Femur (tissue), 1 donor: ENCODE data around the gene CLIP2.
"Not testable (repeated sequence)": the region's sequence is repeated elsewhere in the genome, so short reads cannot be mapped to it uniquely, and the experiment has no call there.

ENCODE experiments used
- DNase-seq: peaks from one replicate; pipeline ENCODE4 v3.0.0-alpha.2; 2017

The CLIP2 gene

GRCh38 chr7:74300926-74301325 is 11.7 kb downstream of the CLIP2 start:
- DNase-seq = no peak

DNA sequence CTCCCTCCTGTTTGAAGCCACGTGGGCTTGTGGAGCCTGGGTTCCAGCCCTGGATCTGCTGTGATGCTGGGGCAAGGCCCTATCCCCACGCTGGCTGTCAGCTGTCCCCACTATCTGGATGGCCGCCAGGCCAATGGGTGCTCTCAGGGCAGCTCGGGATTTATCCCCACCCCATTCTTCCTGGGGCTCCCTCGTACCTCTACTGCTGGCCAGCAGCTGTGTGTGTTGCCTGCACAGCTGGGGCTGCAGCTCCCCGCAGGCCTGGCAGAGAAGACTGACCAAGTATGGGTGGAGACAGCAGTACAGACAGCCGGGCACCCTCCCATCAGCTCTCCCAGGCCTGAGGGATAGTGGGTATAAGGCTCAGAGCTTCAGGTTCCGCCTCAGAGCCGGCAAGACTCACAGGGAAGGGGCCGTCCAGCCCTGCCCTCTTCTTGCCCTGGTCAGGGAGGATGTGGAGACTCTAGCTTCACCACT is 13.6 kb downstream of the CLIP2 start:
- DNase-seq = peak; percentile 56

DNA sequence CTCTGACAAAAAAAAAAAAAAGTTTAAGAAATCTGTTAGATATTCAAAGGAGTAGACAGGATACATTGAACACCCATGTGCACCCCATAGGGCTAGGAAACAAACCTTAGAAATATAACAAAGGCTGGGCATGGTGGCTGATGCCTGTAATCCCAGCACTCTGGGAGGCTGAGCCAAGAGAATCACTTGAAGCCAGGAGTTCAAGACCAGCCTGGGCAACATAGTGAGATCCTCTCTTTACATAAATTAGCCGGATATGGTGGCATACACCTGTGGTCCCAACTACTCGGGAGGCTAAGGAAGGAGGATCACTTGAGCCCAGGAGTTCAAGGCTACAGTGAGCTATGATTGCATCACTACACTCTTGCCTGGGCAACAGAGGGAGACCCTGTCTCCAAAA is 15.3 kb downstream of the CLIP2 start:
- DNase-seq = no peak

GRCh38 chr7:74306004-74306729 is 17.0 kb downstream of the CLIP2 start:
- DNase-seq = peak; percentile 67

GRCh38 chr7:74306730-74307469 is 17.7 kb downstream of the CLIP2 start:
- peak; percentile 83 for DNase-seq

GRCh38 chr7:74307738-74308505 is 18.7 kb downstream of the CLIP2 start:
- no peak for DNase-seq

DNA sequence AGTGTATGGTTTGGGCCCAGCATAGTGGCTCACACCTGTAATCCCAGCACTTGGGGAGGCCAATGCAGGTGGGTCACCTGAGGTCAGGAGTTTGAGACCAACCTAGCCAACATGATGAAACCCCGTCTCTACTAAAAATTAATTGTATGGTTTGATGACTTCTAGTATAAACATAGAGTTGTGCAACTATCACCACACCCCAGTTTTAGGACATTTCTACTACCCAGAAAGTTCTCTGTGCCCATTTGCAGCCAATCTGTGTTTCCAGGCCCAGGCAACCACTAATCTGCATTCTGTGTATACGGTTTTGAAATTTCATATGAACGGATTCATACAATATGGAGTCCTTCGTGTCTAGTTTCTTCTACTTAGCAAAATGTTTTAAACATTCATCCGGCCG is 20.0 kb downstream of the CLIP2 start:
- no peak for DNase-seq

- DNase-seq = no peak
These were observed 22.1 kb downstream of the CLIP2 start for GRCh38 chr7:74311305-74311744.

DNA sequence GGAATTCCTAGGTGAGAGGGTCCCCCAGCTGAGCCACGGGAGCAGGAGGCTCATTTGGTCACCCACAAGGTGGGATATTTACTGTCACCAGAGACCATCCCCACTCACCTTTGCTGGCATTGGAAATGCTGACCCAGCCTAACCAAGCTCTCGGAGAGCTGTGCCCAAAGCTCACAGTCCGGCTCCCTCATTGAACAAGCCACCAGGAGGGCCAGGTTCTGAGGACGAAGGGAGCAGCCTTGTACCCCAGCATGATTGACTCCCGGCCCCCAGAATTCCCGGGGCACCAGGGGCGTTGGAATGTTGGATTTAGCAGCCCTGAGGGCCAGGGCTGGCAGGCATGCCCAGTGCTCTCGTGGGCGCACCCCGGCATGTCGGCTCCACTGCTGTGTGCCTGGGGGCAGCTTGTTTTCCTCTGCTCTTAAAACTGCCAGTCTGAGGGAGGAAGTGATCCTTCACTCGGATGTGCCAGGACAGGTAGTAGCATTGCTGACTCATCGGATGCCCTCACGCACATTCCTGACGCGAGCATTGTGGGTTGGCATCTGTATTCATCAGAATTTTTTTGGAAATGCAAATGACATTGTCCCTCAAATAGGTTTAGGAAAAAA is 23.3 kb downstream of the CLIP2 start:
- DNase-seq = no peak

DNA sequence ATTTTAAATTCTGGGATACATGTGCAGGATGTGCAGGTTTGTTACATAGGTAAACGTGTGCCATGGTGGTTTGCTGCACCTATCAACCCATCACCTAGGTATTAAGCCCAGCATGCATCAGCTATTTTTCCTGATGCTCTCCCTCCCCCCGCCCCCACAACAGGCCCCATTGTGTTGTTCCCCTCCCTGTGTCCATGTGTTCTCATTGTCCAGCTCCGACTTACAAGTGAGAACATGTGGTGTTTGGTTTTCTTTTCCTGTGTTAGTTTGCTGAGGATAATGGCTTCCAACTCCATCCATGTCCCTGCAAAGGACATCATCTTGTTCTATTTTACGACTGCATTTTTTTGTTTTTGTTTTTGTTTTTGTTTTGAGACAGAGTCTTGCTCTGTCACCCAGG is 26.7 kb downstream of the CLIP2 start:
- DNase-seq = not testable (repeated sequence)

GRCh38 chr7:74317146-74317782 is 28.1 kb downstream of the CLIP2 start:
- no peak for DNase-seq

DNA sequence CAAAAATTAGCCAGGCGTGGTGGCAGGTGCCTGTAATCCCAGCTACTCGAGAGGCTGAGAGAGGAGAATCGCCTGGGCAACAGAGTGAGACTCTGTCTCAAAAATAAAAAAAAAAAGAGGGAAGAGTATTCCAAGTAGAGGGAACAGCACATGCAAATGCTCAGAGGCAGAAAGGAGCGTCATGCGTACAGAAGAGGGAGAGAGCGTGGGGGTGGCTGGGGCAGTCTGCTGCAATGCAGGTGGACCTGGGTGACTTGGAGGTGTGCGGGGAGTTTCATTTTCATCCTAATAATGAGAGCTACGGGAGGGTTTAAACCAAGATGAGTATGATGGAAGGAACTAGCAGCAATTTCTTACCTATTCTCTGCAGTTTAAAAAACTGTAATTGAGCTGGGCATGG is 28.8 kb downstream of the CLIP2 start:
- DNase-seq = no peak

- DNase-seq = no peak
These were observed 31.5 kb downstream of the CLIP2 start for GRCh38 chr7:74320645-74321221.

- DNase-seq = not testable (repeated sequence)
These were observed 33.7 kb downstream of the CLIP2 start for GRCh38 chr7:74322892-74323291.

DNA sequence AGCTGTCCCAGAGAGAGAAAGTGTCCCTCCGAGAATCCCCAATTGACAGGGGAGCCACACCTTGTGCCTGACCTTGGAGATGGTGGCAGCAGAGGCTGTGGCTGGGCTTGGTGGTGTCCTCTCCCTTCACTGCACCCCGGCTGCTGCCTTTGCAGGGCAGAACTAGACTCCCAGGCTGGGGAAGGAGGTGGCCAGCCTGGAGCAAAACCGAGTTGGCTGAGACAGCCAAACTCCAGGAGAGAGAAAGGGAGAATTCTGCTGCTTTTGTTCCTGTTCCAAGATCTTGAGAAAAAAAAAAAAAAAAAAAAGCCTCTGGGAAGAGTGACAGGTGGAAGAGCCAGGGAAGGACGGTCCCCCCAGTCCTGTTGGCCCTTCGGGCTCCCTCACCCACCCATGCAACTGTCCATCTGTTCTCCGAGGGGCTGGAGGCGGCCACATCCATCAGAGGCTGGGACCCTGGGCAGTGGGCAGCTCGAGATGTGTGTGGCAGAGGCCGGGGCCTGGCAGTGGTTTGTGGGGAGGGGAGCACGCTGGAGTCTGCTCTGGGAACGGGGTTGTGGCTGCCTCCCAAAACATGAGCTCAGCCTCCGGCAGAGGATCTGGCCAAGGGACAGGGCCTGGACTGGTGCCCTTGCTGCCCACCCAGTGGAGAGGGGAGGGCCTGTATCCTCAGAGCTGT is 35.5 kb downstream of the CLIP2 start:
- DNase-seq = peak; percentile 78

GRCh38 chr7:74325210-74325565 is 36.0 kb downstream of the CLIP2 start:
- DNase-seq = no peak

GRCh38 chr7:74329225-74329624 is 40.0 kb downstream of the CLIP2 start:
- DNase-seq = no peak

- DNase-seq = no peak
These were observed 43.4 kb downstream of the CLIP2 start for GRCh38 chr7:74332373-74333176.

DNA sequence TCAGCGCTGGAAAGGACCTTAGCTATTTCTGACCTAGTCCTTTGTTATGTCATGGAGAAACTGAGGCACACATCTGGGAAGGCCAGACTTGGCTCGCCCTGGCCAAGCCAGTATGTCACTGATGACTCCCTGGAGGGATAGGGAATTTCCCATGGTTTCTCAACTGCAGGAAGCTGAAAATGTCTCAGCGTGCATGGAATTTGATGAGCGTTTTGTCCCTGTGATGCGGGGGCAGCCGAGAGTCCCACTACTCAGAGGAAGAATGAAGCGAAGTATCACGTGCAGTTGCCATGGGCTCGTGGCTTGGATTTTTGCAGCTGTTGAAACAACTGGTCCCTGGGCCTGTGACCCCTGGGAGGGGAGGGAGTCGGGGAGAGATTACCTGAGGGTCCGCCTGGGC is 44.8 kb downstream of the CLIP2 start:
- DNase-seq = peak; percentile 43

- DNase-seq = no peak
These were observed 48.7 kb downstream of the CLIP2 start for GRCh38 chr7:74337926-74338325.
